ENCODE results near the gene SREBF1.

- TF ChIP-seq CTCF (IDR thresholded peaks at IDR 0.05) (no peak), EP300 (IDR thresholded peaks at IDR 0.05) (no peak)
These were observed 8.8 kb downstream of the SREBF1 start for GRCh38 chr17:17827826-17828621.

All from tibial nerve (tissue), 4 donors.